Fibroblast of the aortic adventitia (primary cell): ENCODE measurements around the gene ATP2B3. TPM values are rescaled to one million over a fixed set of nuclear protein-coding genes. Genes with fewer than 3 reads are reported as not detected.

ENCODE experiments used
- DNase-seq: peaks from one replicate; pipeline ENCODE4 v3.0.0-alpha.2; 2010; ENCODE audit warnings: low read depth
- H3K4me3 ChIP-seq: 2 replicates; pipeline ENCODE4 v1.5.1; 2011; ENCODE audit warnings: low read depth, mild to moderate bottlenecking, control low read depth, low read length, moderate library complexity
- total RNA-seq: library from RNA; depleted of rRNA; stranded (reverse); fragments of >200 nt; gene quantifications from 2 replicates; pipeline ENCODE4 v1.2.3, GENCODE V29; 2012; ENCODE audit warnings: low replicate concordance
- TF ChIP-seq, protein P1 (sequence below): IDR thresholded peaks from 2 replicates; pipeline ENCODE4 v1.5.1; 2011; ENCODE audit warnings: mild to moderate bottlenecking, low read length, control low read depth, inconsistent platforms; ENCODE audit not compliant: insufficient read depth

The ATP2B3 gene
- total RNA-seq, 1 donor: not detected

DNA sequence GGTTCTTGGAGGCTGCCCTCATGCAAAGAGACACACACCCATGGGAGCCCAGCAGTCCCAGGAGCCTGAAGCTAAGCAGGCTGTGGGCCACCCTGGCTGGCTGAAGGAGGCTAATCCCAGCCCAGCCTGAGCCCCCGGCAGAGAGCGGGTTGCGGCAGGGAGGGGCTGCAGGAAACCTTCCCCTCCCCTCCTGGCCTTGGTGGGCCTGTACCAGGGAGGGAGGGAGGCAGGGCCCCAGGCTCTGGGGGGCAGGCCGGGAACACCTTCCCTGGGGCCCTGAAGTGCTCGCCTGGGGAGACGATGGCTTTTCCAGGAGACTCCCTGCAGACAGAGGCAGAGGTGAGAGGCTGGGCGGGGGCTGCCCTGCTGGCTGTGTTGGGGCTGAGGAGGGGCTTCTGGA, 19.0 kb upstream of the ATP2B3 start:
- DNase-seq: no peak
- TF ChIP-seq, protein P1, sequence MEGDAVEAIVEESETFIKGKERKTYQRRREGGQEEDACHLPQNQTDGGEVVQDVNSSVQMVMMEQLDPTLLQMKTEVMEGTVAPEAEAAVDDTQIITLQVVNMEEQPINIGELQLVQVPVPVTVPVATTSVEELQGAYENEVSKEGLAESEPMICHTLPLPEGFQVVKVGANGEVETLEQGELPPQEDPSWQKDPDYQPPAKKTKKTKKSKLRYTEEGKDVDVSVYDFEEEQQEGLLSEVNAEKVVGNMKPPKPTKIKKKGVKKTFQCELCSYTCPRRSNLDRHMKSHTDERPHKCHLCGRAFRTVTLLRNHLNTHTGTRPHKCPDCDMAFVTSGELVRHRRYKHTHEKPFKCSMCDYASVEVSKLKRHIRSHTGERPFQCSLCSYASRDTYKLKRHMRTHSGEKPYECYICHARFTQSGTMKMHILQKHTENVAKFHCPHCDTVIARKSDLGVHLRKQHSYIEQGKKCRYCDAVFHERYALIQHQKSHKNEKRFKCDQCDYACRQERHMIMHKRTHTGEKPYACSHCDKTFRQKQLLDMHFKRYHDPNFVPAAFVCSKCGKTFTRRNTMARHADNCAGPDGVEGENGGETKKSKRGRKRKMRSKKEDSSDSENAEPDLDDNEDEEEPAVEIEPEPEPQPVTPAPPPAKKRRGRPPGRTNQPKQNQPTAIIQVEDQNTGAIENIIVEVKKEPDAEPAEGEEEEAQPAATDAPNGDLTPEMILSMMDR: no peak
- H3K4me3 ChIP-seq: peak overlapping the region; percentile 53

GRCh38 chrX:153499341-153499740, 18.1 kb upstream of the ATP2B3 start:
- peak overlapping the region; percentile 53 for H3K4me3 ChIP-seq
- DNase-seq: peak; percentile 23
- TF ChIP-seq, protein P1: no peak

DNA sequence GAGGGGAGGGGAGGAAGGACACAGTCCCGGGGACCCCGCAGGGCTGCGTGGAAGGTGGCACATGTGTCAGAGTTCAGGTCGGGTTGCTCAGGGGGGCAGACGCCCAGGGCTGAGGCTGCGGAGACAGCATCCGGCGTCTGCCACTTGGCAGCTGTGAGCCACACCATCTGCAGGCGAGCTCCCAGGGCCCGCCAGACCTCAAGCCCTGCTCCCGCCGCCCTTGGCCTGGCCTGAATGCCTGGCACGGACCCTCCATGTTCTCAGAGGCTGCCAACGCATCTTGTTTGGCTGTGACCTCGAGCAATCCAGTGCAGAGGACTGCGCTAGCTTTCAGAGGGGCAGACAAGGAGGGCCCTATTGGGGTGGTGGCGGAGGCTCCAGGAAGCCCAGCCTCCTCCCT, 17.6 kb upstream of the ATP2B3 start:
- H3K4me3 ChIP-seq: peak overlapping the region; percentile 53
- peak; percentile 23 for DNase-seq
- TF ChIP-seq, protein P1: no peak

DNA sequence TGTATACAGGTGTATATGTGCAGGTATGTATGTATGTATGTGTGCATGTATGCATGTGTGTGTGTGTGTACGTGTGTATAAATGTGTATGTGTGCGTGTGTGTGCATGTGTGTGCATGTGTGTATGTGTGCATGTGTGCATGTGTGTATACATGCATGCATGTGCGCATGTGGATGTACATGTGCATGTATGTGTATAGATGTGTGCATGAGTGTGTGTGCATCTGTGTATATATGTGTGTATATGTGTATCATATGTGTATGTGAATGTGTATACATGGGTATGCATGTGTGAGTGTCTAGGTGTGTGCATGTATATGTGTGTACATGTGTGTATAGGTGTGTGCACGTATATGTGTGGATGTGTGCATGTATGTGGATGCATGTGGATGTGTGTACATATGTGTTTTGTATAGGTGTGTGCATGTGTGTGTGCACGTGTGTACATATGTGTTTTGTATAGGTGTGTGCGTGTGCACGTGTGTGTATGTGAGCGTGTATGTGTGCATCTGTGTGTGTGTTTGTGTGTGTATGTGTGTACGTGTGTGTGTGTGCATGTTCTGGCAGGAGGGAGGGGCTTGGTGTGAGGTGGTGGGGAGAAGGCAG, 16.7 kb upstream of the ATP2B3 start:
- TF ChIP-seq, protein P1: no peak
- no peak for DNase-seq
- H3K4me3 ChIP-seq: no peak overlapping the region

DNA sequence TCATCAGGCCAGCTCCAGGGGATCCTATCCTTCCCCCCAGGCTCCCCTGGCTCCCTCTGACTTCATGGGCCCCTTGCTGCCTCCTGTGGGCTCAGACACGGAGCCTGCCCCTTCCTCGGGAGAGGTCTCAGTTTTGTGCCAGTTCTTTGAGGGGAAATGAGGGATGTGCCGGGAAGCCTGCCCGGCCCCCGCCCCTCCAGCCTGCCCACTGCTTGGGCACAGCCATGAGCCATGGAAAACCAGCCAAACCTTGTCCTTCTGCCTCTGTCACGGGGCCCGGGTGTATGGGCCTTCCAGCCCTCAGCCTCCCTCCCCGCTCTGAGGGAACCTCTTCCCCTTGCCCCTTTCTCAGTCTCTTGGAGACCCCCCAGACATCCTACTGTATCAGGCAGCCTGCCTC, 15.9 kb upstream of the ATP2B3 start:
- TF ChIP-seq, protein P1: no peak
- DNase-seq: no peak
- H3K4me3 ChIP-seq: no peak overlapping the region

- TF ChIP-seq, protein P1: no peak
- H3K4me3 ChIP-seq: no peak overlapping the region
- no peak for DNase-seq
Observed at GRCh38 chrX:153502131-153502530, 15.3 kb upstream of the ATP2B3 start.

DNA sequence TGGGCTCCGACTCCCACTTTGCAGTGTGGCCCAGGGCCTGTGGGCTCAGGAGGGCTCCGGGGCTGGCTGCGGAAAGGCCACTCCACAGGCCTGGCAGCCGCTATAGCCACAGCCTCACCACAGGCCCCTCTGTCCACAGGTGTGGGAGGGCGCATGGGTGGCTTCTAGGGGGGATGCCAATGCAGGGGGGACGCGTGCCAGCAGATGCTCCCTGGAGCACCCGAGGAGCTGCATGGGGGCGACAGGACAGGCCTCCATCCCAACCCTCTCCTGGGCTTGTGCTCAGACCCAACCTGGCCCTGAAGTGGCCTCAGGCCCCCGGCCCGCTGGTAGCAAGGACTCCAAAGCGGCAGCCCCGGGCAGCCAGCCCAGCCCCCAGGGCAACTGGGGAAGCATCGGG, 14.6 kb upstream of the ATP2B3 start:
- DNase-seq: no peak
- TF ChIP-seq, protein P1: no peak
- no peak overlapping the region for H3K4me3 ChIP-seq
